ENCODE measurements around the gene BCL2L11.

The BCL2L11 gene

DNA sequence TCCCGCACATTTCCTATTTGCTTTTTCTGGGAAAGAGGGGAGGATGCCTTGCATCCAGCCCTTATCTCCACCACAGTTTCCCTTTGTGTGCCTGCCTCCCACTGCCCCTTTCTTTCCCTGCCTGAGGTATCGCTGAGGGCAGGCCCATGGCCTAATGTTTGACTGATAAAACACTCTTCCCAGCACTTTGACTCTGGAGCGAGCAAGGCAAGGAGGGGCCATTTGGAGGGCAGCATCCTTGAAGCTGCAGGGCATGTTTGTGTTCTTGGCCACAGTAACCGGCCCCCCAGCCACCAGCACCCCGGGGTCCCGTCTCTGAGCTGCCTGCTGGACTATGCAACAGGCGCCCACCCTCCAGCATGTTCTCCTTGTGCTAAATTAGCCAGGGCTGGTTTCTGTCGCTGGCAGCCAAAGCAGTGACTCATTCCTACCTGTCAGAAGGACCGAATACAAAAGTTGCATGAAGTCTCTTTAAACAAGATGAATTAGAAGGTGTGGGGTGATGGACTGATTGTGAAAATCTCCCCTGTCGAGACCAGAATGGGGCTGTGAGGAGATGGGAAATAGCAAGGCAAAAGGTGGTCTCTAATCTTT lies 50.7 kb downstream of the BCL2L11 start:
- DNase-seq, result no peak

DNA sequence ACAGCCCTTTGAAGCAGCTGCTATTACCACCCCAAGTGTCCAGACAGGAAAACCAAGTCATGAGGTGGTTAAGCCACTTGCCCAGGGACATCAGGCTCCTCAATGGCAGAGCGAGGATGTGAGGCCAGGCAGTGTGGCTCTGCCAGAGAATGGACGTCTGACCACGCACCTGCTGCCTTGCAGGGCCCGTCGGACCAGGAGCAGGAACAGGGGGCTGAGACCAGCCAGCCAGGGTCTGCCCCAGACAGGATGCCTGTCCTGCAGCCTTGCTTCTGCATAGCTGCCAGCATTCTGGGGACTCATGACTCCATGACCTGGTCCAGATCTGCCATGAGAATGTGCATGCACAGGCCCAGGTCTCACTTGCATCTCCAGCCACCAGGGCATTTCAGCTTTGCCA lies 52.0 kb downstream of the BCL2L11 start:
- DNase-seq, result no peak

DNA sequence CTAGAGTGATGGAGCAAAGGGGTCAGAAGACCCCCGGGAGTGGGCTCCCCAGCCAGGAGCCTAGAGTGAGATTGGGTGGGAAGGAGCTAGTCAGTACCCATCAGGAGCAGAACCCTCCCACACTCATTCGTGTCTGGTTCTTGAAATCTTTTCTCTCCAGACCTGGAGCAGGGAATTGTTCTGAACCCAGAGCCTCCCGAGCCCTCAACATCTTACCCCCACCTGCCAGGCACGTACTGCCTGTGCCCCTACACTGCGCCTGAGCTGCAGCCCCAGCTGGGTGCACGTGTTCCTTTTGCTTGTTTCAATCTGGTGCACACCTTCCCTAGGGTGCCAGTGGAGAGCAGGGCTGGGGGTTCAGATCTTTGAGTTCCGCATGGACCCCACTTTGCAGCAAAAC lies 52.6 kb downstream of the BCL2L11 start:
- no peak for DNase-seq

DNA sequence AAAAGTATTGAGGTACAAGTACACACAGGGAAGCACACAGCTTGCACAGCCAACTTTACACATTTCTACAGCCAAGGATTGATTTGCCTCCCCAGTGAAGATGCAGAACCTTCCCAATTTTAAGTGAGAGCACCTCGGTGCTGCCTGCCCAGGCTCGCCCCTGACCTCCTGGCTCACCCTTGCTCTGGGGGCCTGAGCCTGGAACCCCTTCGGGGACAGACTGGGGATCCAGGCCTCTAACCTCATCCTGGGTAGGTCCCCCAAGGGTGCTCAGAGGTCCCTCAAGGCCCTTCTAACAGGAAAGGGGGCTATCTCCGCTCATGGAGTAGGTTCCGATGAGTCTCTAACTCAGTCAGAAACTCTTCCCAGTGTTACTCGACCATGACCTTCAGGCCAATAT lies 53.1 kb downstream of the BCL2L11 start:
- no peak for DNase-seq

DNA sequence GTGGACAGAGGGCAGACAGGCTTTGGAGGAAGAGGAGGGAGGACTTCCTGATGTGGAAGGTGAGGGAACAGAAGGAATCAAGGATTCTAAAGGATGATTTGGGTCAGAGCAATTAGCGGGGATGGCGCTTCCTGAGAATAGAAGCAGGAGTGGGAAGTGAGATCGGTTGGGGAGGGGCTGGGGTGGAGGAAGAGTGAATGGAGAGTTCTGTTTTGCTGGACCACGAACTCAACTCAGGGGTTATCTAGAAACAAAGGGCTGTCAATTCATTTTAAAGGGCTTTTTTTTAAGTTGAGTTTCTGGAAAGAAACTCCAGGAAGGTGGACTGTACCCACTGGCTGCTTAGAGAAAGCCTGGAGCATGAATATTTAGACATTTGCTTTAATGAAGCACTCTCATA lies 54.9 kb downstream of the BCL2L11 start:
- DNase-seq, result no peak

DNA sequence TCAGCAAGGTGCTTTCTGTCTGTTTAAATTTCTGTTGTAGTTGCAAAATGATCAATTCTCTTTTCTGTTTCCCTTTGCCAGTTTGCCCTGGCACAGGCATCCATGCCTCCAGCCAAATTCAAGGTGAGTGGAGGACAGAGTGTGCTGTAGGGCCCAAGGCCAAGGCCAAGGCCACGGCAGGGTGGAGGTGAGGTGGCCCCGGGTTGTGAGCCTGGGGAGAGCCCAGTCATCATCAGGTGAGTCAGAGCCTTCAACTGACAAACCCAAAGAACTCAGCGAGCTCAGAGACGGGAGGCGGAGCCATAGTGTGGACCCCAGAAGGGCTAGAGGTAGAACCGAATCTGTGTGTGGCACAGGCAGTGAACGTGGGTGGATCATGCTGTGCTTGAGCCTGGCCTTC lies 55.7 kb downstream of the BCL2L11 start:
- no peak for DNase-seq

DNA sequence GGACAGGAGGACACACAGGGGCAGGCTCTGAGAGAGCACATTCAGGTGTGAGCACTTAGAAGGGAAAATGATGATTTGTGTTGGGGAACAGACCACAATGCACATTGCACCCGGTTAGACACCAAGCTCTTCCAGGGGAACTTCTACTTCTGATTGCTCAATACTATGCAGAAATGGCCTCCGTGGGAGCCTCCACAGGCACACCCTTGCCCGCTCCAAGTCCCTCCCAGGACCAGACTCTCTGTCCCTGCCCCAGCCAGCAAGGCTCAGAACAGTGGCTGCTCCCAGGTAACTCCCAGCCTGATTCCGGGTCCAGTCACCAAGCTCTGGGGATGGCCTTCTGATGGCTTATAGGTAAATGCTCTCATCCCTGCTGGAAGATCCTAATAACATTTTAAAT lies 56.2 kb downstream of the BCL2L11 start:
- no peak for DNase-seq

DNA sequence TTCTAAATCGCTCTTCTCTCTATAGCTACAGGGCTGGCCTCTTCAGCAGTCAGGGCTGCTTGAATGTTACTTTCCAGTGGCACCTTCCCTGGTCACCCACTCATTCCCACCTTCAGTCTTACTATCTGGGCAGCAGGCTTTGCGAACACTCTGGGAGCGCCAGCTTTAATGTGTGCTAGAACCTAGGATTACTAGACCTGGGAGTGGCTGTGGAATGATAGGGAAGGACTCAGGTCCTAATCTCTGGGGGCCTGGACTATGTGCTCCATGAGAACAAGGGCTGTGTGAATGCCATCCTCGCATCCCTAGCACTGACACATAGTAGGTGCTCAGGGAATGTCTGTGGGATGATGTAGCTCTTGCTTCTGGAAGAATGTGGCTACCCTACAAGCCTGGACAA lies 57.6 kb downstream of the BCL2L11 start:
- DNase-seq, result no peak

DNA sequence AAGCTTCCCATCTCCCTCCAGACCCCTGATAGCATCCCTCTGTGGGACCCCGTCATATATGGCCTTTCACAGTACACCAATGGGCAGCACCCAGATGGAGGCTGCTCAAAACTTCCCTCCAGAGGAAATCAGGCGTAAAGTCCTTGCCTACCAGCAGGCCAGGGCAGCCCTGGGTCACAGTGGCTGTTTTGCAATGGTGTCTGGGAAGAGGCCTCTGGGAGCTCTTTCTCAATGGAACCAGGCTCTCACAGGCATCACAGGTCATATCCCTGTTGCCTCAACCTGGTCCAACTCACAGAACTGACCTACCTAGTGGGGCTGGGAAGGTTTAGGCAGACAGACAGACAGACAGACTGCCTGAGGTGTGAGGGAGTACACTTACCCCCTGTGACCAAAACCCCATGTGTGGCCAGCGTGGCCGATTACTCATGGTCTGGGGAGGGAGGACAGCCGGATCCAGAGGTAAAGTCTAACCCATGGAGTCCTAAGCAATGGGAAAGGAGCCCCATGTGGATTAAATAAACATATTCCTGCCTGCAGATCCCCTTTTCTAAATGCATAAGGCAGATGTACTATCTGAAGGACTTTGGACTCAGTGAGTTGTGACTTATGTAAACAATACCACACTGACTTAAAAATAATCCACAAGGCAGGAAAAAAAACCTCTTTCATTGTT lies 58.2 kb downstream of the BCL2L11 start:
- DNase-seq, result no peak

DNA sequence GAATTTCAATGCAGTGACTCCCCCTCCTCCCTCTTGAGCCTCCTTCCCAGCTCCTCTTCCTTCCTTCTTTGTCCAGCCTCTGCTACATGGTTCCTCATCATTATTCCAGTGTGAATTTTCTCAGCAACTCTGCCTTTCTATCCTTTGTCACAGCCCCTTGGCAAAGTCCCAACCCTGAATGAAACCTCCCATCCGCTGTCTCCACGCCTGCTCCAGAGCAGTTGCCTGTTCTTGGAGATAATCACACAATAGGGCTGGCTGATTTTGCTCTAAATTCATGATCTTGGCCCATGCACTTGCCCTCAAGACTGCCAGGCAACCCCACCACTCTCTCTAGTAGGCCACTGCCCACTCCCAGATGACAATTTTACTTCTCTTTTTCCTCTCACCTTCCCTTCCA lies 61.4 kb downstream of the BCL2L11 start:
- DNase-seq, result no peak

DNA sequence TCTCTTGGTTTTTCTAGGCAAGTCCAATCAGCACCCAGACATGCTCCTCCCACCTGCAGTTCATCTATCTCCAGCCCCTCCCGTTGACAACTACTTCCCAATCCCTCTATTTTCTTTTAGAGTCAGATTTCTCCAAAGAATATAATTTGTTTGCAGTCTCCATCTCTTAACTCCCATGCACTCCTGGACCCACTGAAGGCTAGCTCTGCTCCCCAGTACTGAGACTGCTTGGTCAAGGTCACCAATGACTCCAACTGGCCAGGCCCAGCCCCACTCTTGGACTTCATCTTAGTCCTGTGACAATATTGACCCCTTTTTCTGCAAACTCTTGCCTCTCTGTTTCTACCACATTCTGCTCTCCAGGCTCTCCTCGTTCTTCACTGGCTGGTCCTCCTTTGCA lies 62.0 kb downstream of the BCL2L11 start:
- DNase-seq, result no peak

DNA sequence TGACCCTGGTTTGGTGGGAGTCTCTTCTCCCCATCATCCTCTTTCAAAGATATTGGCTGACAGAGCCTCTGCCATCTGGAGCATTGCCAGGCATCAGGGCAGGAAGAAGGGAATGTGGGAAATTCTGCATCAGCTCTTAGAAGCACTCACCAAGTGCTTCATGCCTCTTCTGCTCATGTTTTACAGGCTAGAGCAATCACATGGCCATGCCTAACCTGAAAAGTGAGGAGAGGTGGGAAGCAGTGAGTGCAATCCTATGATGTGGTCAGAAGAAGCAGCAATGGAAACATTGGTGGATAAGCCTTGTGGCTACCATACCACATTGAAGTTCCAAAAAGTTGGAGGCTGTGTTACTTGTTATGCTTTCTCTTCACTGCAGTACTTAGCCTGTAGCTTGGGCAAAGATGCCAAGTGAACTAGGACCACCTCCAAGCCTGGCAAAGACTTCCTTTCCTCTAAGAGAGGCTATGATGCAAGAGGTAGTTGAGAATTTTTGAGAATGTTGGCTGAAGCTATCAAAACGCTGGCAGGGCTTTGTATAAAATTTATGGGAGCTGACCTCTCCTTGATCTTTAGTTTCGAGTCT lies 64.1 kb downstream of the BCL2L11 start:
- no peak for DNase-seq

DNA sequence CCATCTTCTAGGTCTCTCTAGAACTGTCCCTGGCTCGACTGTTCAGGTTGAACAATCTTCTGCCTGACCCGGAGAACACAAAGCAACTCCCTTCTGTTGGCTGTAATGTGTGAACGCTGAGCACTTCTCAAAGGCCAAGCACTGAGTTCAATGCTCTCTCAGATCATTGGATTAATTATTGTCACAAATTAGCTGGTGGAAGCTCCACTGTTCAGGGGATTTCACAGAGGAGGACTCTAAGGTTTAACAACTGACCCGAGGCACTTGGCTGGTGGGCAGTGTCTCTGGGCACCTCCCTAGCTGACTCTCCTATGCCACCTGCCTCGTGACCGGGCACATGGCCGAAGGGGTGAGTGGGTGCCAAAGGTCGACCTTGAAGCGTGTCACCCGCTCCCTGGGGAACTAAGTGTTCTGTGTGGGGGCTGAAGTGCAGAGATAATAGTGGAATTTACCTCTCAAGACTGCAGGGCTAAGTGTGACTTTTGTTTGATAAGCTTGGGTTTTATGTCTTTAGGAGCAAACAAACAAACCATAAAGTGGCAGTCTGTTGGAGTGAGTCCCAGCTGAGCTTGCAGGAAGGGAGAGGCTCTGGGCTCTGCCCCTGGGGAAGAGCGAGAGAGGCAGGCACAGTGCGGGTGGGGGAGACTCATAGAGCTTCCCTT lies 64.8 kb downstream of the BCL2L11 start:
- no peak for DNase-seq

DNA sequence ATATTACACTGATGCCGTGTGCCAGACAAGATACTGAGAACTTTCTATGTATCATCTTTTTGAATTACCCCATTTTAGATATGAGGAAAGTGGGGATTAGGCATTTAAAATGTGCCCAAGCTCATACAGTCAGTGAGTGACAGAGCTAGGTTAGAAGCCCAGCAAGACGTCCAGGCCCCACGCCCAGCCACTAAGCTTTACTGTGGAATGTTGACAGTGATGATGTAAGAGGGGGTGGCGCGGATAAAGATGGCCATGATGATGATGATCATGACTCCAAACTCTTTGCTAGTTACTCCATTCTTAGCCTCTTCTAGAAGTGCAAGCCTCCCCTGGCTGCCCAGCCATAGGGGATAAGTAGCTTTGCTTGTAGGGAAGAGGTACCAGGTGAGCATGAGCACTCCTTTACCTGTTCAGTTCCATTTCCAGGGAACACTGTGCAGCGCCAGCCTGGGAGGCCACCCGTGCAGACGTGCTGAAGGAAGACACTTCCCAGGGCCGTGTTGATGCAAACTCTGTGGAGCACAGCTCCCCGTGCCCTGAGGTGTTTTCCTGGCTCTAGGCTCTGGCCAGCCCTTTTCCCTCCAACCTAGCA lies 65.5 kb downstream of the BCL2L11 start:
- DNase-seq, result no peak

DNA sequence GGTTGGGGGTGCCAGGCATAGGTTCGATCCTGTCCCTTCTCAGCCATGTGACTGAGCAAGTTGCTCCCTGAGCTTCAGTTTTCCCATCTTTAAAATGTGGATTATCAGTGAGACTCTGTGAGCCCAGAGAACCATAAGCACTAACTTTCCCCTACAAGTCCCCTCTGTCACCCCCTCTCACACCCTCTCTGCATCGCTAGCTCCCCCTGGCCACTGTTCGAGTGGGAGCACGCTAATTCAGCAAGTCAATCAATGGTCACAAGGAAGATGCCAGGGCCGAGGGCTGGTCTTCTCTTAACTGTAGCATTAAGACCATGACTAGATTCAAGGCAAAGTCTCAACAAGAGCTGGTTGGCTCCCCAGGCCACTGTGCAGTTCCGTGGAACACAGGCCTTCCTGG lies 66.2 kb downstream of the BCL2L11 start:
- no peak for DNase-seq

DNA sequence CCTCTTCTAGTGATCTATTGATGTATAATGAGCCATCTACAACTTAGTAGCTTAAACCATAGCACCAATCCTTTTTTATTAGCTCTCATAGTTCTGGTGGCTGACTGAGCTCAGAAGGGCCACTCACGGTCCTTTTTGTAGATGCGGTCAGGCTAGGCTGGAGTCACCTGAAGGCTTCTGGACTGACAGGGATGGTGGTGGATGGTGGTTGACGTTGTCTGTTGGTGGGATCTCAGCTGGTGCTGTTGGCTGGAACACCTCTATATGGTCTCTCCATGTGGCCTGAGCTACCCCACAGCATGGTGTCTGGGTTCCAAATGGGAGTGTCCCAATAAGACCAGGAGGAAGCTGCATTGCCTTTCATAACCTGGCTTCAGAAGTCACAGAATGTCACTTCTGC lies 68.0 kb downstream of the BCL2L11 start:
- no peak for DNase-seq

DNA sequence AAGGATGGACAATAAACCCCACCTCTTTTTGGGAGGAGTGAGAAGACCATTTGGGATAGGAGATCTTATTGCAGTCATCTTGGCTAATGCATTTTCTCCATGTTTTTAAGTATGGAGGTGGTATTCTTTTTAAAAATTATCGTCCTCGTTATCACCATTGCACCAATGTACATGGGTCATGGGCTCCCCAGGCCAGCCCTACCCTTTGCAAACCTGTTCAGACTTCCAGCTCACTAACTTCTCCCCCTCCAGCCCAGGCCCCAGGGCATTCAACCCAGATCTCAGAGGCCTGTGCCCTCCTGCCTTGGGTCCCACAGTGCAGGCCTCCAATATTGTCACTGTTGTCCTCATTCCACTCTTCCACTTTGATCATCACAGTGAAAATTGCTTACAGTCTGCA lies 68.4 kb downstream of the BCL2L11 start:
- DNase-seq, result no peak

DNA sequence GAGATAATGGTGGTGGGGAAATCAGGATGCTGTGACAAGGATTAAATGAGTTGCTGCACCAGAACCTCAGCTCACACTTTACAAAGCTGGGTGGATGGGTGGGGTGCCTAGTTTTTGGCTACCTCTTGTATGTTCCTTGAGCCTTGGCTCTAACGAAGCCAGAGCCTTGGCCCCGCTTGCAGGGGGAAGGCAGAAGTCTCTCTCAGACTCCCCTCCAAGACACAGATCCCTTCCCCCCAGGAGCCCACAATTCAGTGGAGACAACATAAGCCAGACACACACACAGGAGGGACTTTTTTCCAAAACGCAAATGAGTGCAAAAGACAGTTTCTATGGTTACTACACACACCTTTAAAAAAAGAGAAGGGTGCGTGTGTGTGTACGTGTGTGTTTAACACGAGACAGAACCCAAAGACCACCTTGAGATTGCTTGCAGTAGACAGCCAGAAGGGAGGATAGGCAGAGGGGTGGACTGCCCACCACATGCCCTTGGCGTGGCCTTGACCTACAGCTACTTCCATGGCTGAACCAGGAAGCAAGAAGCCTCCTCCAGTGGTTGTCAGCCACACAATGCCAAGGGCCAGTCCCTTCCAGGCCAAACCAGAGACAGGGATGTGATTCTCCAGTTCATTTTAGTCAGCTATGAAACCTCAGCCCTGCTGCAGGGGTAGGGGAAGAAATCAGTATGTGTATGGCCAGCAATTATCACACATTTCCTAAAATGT lies 70.3 kb downstream of the BCL2L11 start:
- DNase-seq, result no peak

DNA sequence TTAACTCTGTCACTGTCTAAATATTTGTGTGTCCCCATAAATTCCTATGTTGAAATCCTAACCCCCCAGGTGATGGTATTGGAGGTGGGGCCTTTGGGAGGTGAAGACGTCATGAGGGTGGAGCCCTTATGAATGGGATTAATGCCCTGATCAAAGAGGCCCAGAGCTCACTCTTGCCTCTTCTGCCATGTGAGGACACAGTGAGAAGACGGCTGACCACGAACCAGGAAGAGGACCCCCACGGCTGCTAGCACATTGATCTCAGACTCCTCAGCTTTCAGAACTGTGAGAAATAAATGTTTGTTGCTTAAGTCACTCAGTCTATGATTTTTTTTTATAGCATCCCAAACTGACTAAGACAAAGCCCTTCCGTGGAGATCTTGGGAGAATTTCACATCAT lies 71.2 kb downstream of the BCL2L11 start:
- no peak for DNase-seq

DNA sequence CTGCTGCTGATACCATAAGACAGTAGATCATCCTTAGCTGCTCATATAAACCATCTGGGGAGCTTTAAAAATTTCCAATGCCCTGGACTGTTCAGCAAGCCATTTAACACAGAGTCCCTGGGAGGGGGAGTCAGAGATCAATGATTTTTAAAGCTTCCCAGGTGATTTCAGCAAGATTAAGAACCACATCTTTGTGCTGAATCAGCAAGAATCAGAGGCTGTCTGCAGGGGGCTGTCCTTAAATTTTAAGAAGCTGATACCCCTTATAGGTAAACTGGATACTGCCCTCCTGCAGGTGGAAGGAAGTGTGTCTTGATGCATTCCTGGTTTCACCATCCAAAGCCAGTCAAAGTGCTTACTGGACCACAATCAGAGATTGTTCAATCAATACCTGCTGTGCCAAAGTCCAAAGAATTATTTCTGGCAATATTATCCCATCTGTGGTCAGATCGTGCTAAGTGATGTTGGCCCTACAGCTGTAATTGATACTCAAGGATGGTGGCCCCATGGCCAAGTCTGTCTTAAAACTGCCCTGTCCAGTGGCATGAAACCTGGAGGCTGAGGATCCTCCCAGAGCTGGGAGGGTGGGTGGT lies 72.2 kb downstream of the BCL2L11 start:
- no peak for DNase-seq

DNA sequence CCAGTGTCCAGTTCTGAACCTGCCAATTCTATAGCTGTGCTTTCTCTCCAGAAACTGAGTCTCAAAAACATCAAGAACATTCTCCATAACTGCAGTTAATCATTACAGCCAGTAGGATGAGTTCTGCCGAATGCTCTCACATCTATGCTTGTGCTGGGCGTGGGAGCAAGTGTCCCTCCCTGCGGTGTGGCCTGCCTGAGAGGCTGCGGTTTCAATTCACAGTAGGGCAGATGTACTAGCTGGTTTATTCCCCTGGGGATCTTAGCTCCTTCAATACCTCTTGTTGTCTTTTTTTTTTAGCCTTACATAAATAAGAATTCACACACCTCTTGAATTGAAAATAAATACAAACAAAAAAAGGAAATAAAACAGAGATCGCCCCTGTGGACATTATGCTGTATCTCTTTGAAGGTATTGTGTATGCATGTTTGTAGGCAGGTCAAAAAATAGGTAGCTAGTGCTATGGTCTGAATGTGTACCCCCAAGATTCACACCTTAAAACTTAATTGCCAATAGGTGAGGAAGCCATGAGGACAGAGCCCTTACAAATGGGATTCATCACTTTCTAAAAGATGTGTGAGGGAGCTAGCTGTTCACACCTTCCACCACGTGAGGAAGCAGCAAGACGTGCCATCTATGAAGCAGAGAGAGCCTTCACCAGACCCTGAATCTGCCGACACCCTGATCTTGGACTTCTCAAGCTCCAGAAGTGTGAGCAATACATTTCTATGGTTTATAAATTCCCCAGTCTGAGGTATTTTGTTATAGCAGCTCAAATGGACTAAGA lies 74.3 kb downstream of the BCL2L11 start:
- no peak for DNase-seq

DNA sequence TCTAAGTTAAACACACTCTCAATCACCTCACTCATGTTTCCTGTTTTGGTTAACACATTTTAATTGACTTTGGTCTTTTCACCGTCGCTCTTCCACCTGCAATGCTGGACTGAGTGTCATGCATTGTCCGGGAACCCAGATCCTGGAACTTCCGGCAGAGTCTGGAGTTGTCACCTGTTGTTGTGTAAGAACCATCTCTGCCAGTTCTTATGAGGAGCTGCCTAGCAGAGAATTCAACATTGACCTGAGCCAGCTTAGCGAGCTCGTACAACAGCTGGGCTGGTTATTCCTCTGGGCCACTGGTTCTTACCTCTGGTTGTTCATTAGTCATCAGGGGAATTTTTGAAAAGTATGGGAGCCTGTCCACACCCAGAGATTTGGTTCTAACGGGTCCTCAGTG lies 75.7 kb downstream of the BCL2L11 start:
- no peak for DNase-seq

Data from right hindlimb (tissue), 1 donor.